Karpas-422 (cell line): Measurements from ENCODE around the gene ANTXR1. TPM values are rescaled to one million over a fixed set of nuclear protein-coding genes. Genes with fewer than 3 reads are reported as not detected.

ENCODE experiments used
- DNase-seq: peaks from one replicate; pipeline ENCODE4 v3.0.0-alpha.2; 2015
- H2AFZ ChIP-seq: fragments of 200-600 bp; sonication (generic); 2 replicates; pipeline ENCODE4 v1.6.1; 2014; ENCODE audit warnings: antibody characterized with exemption, low read length, mixed read lengths
- H3K27ac ChIP-seq: fragments of 200-600 bp; sonication (generic); 2 replicates; pipeline ENCODE4 v1.5.1; 2014; ENCODE audit warnings: mild to moderate bottlenecking, low read length, moderate library complexity
- H3K27me3 ChIP-seq: fragments of 200-600 bp; sonication (generic); 2 replicates; pipeline ENCODE4 v1.6.1; 2014; ENCODE audit warnings: low read length, mixed read lengths
- H3K36me3 ChIP-seq: fragments of 200-600 bp; sonication (generic); 2 replicates; pipeline ENCODE4 v1.6.1; 2014; ENCODE audit warnings: low read length, mixed read lengths; ENCODE audit not compliant: insufficient read depth
- H3K4me1 ChIP-seq: fragments of 200-600 bp; sonication (generic); 2 replicates; pipeline ENCODE4 v1.6.1; 2014; ENCODE audit warnings: mild to moderate bottlenecking, low read length, mixed read lengths
- H3K4me2 ChIP-seq: fragments of 200-600 bp; sonication (generic); 2 replicates; pipeline ENCODE4 v1.6.1; 2014; ENCODE audit warnings: low read length, low read depth, mild to moderate bottlenecking; ENCODE audit not compliant: poor library complexity, severe bottlenecking
- H3K4me3 ChIP-seq: fragments of 200-600 bp; sonication (generic); 2 replicates; pipeline ENCODE4 v1.5.1; 2014; ENCODE audit warnings: mild to moderate bottlenecking, antibody characterized with exemption, low read length, mixed read lengths
- H3K79me2 ChIP-seq: fragments of 200-600 bp; sonication (generic); 2 replicates; pipeline ENCODE4 v1.6.1; 2014; ENCODE audit warnings: mild to moderate bottlenecking, low read length, mixed read lengths
- H3K9ac ChIP-seq: fragments of 200-600 bp; sonication (generic); 2 replicates; pipeline ENCODE4 v1.6.0; 2014; ENCODE audit warnings: low read length
- H3K9me2 ChIP-seq: fragments of 200-600 bp; sonication (generic), shearing (Covaris generic); replicated peaks from 2 replicates; pipeline ENCODE4 v1.6.0; 2014; ENCODE audit warnings: mild to moderate bottlenecking, low read length, moderate library complexity; ENCODE audit not compliant: insufficient read depth
- H3K9me3 ChIP-seq: fragments of 300-700, 200-600 bp; sonication (generic); 2 replicates; pipeline ENCODE4 v1.6.1; 2014; ENCODE audit warnings: low read length, mixed read lengths
- H4K20me1 ChIP-seq: fragments of 200-600 bp; sonication (generic); 2 replicates; pipeline ENCODE4 v1.6.1; 2014; ENCODE audit warnings: mild to moderate bottlenecking, antibody characterized with exemption, low read length, low read depth; ENCODE audit not compliant: insufficient read depth
- total RNA-seq: library from RNA; depleted of rRNA; stranded (reverse); fragments of >200 nt; shearing (Covaris generic); gene quantifications from 2 replicates; pipeline ENCODE4 v1.2.3, GENCODE V29; 2014; ENCODE audit warnings: low replicate concordance

ANTXR1 gene
- total RNA-seq, 1 experiment from 2014 or later: not detected

DNA sequence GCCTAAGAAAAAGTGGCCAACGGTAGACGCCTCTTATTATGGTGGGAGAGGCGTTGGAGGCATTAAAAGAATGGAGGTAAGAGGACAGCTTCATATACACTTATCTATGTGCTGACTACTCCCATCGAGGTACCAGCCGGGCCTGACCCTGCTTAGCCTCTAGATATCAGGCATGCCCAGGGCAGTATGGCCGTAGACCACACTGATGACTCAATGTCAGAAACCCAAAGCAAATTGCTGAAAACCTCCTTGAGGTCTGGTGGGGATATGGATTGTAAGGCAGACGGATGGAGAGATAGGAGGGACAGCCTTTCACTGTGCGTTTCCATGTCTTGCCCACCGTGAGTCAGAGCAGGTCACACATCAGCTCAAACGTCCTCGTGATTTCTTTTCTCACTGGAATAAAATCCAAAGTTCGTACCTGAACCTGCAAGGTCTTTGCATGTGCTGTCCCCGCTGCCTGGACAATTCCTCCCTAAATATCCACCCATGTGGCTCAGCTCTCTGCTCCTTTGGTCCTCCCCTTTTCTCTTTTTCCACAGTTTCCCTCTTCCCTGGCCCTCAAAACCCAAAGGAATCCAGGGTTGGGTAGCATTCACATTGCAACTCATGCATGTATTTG is 168.9 kb downstream of the ANTXR1 start:
- no peak overlapping the region for H3K27ac ChIP-seq
- H3K9me2 ChIP-seq: no peaks in the 10 kb centered on the region
- no peaks in the 10 kb centered on the region for H3K36me3 ChIP-seq
- no peaks in the 10 kb centered on the region for H3K27me3 ChIP-seq
- H4K20me1 ChIP-seq: no peaks in the 10 kb centered on the region
- no peak overlapping the region for H3K4me2 ChIP-seq
- H3K79me2 ChIP-seq: no peaks in the 10 kb centered on the region
- DNase-seq: no peak
- H3K4me1 ChIP-seq: no peaks in the 10 kb centered on the region
- H2AFZ ChIP-seq: no peak overlapping the region
- no peak overlapping the region for H3K4me3 ChIP-seq
- H3K9me3 ChIP-seq: no peaks in the 10 kb centered on the region
- H3K9ac ChIP-seq: no peak overlapping the region

GRCh38 chr2:69183659-69184058 is 170.7 kb downstream of the ANTXR1 start:
- DNase-seq: no peak
- Histone ChIP-seq H3K36me3 (no peaks in the 10 kb centered on the region), H4K20me1 (no peaks in the 10 kb centered on the region), H3K27me3 (no peaks in the 10 kb centered on the region), H3K4me1 (no peaks in the 10 kb centered on the region), H3K9me2 (no peaks in the 10 kb centered on the region), H2AFZ (no peak overlapping the region), H3K9ac (no peak overlapping the region), H3K79me2 (no peaks in the 10 kb centered on the region), H3K27ac (no peak overlapping the region), H3K4me3 (no peak overlapping the region), H3K9me3 (no peaks in the 10 kb centered on the region), H3K4me2 (no peak overlapping the region)

GRCh38 chr2:69184224-69184623 is 171.2 kb downstream of the ANTXR1 start:
- no peaks in the 10 kb centered on the region for H3K9me3 ChIP-seq
- H3K4me3 ChIP-seq: no peak overlapping the region
- H3K9ac ChIP-seq: no peak overlapping the region
- no peaks in the 10 kb centered on the region for H3K36me3 ChIP-seq
- no peaks in the 10 kb centered on the region for H3K27me3 ChIP-seq
- H3K4me2 ChIP-seq: no peak overlapping the region
- no peaks in the 10 kb centered on the region for H3K4me1 ChIP-seq
- H2AFZ ChIP-seq: no peak overlapping the region
- H3K9me2 ChIP-seq: no peaks in the 10 kb centered on the region
- DNase-seq: no peak
- H3K27ac ChIP-seq: no peak overlapping the region
- no peaks in the 10 kb centered on the region for H3K79me2 ChIP-seq
- no peaks in the 10 kb centered on the region for H4K20me1 ChIP-seq

GRCh38 chr2:69185807-69186206 is 172.8 kb downstream of the ANTXR1 start:
- no peaks in the 10 kb centered on the region for H3K27me3 ChIP-seq
- H3K9me2 ChIP-seq: no peaks in the 10 kb centered on the region
- H3K36me3 ChIP-seq: no peaks in the 10 kb centered on the region
- H3K4me2 ChIP-seq: no peak overlapping the region
- H3K9ac ChIP-seq: no peak overlapping the region
- H3K79me2 ChIP-seq: no peaks in the 10 kb centered on the region
- no peaks in the 10 kb centered on the region for H3K4me1 ChIP-seq
- no peak overlapping the region for H3K4me3 ChIP-seq
- H3K27ac ChIP-seq: no peak overlapping the region
- H3K9me3 ChIP-seq: no peaks in the 10 kb centered on the region
- no peak for DNase-seq
- no peak overlapping the region for H2AFZ ChIP-seq
- H4K20me1 ChIP-seq: no peaks in the 10 kb centered on the region

DNA sequence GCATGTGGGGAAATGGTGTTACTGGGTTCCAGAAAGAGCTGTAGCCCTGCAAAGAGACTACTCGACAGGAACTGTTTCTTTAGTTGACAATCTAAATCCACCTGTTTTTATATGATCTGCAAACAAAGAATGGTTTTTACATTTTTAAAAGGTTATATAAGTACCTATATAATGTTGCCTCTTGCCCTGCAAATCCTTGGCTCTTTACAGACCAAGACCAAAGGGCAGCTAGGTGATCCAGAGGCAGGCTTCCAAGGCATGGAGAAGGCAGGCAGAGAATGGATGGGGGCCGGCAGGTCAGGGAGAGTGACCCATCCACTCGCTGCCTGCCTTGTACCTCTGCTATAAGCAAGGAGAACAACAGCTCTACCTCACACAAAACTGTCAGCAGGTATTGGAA is 173.6 kb downstream of the ANTXR1 start:
- Histone ChIP-seq H3K9me3 (no peaks in the 10 kb centered on the region), H3K27me3 (no peaks in the 10 kb centered on the region), H3K4me2 (no peak overlapping the region), H3K36me3 (no peaks in the 10 kb centered on the region), H3K4me1 (no peaks in the 10 kb centered on the region), H3K9ac (no peak overlapping the region), H3K79me2 (no peaks in the 10 kb centered on the region), H2AFZ (no peak overlapping the region), H3K4me3 (no peak overlapping the region), H3K27ac (no peak overlapping the region), H3K9me2 (no peaks in the 10 kb centered on the region), H4K20me1 (no peaks in the 10 kb centered on the region)
- DNase-seq: no peak

- H3K36me3 ChIP-seq: no peaks in the 10 kb centered on the region
- no peak overlapping the region for H3K9ac ChIP-seq
- no peaks in the 10 kb centered on the region for H3K4me1 ChIP-seq
- H3K27ac ChIP-seq: no peak overlapping the region
- DNase-seq: no peak
- H3K79me2 ChIP-seq: no peaks in the 10 kb centered on the region
- no peaks in the 10 kb centered on the region for H3K9me2 ChIP-seq
- no peak overlapping the region for H3K4me3 ChIP-seq
- H3K4me2 ChIP-seq: no peak overlapping the region
- no peaks in the 10 kb centered on the region for H3K9me3 ChIP-seq
- H4K20me1 ChIP-seq: no peaks in the 10 kb centered on the region
- H3K27me3 ChIP-seq: no peaks in the 10 kb centered on the region
- H2AFZ ChIP-seq: no peak overlapping the region
Measured at GRCh38 chr2:69188182-69188900, 175.4 kb downstream of the ANTXR1 start.

- Histone ChIP-seq H3K79me2 (no peaks in the 10 kb centered on the region), H3K4me3 (no peak overlapping the region), H3K27me3 (no peaks in the 10 kb centered on the region), H3K9me2 (no peaks in the 10 kb centered on the region), H3K27ac (no peak overlapping the region), H3K9me3 (no peaks in the 10 kb centered on the region), H3K9ac (no peak overlapping the region), H3K36me3 (no peaks in the 10 kb centered on the region), H4K20me1 (no peaks in the 10 kb centered on the region), H2AFZ (no peak overlapping the region), H3K4me2 (no peak overlapping the region), H3K4me1 (no peaks in the 10 kb centered on the region)
- DNase-seq: no peak
Measured at GRCh38 chr2:69190743-69191404, 177.9 kb downstream of the ANTXR1 start.

DNA sequence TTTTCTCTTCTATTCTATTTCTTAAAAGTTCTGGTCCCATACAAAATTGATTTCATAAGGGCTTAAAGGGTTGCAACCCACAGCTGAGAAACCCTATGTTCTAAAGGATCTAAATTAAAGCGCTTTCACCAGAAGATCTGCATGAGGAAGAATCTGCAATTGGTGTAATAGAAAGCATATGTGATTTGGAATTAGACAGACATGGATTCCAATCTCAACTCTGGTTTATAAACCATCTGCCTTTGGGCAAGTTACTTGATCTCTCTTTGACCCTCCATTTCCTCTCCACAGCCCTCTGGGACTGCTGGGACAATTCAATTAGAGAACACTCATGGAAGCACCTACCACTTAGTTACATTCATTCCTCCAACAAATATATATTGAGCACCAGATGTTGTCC is 178.7 kb downstream of the ANTXR1 start:
- Histone ChIP-seq H3K36me3 (no peaks in the 10 kb centered on the region), H4K20me1 (no peaks in the 10 kb centered on the region), H3K27me3 (no peaks in the 10 kb centered on the region), H3K27ac (no peak overlapping the region), H3K4me2 (no peak overlapping the region), H3K4me3 (no peak overlapping the region), H3K4me1 (no peaks in the 10 kb centered on the region), H3K9me2 (no peaks in the 10 kb centered on the region), H2AFZ (no peak overlapping the region), H3K79me2 (no peaks in the 10 kb centered on the region), H3K9me3 (no peaks in the 10 kb centered on the region), H3K9ac (no peak overlapping the region)
- no peak for DNase-seq
